Stomach smooth muscle (tissue), 2 donors: ENCODE results near the gene MICAL1.

Experiments used
- H3K27ac ChIP-seq: one replicate; pipeline ENCODE4 v1.7.0; 2013; ENCODE audit warnings: mild to moderate bottlenecking, low read length, inconsistent platforms
- H3K27me3 ChIP-seq, 2 donors: one replicate each; pipeline ENCODE4 v1.7.0; 2013; ENCODE audit warnings: low read length in 2 of 2; ENCODE audit not compliant: insufficient read depth in 2 of 2, control insufficient read depth in 1 of 2
- H3K36me3 ChIP-seq, 2 donors: one replicate each; pipeline ENCODE4 v1.7.0; 2013; ENCODE audit warnings: low read length in 2 of 2; ENCODE audit not compliant: control insufficient read depth in 2 of 2, insufficient read depth in 2 of 2
- H3K4me1 ChIP-seq: one replicate; pipeline ENCODE4 v1.7.0; 2013; ENCODE audit warnings: low read length; ENCODE audit not compliant: control insufficient read depth, insufficient read depth
- H3K4me3 ChIP-seq, 2 donors: one replicate each; pipeline ENCODE4 v1.7.0; 2013; ENCODE audit warnings: low read length in 2 of 2
- H3K9ac ChIP-seq, 2 donors: one replicate each; pipeline ENCODE4 v1.7.0; 2013; ENCODE audit warnings: low read length in 2 of 2, mild to moderate bottlenecking in 1 of 2
- H3K9me3 ChIP-seq, 2 donors: one replicate each; pipeline ENCODE4 v1.7.0; 2013; ENCODE audit warnings: low read length in 2 of 2; ENCODE audit not compliant: control insufficient read depth in 2 of 2
- donor health status: healthy.
- donor health status: Pancreatic carcinoma.

Gene MICAL1

GRCh38 chr6:109443425-109443950 is 12.1 kb downstream of the MICAL1 start:
- peaks cover 27% of the 10 kb centered on the region for H3K4me1 ChIP-seq
- no peaks in the 10 kb centered on the region for H3K36me3 ChIP-seq
- H3K9me3 ChIP-seq: no peaks in the 10 kb centered on the region
- no peak overlapping the region for H3K27ac ChIP-seq
- no peak overlapping the region for H3K9ac ChIP-seq
- H3K27me3 ChIP-seq: no peaks in the 10 kb centered on the region
- H3K4me3 ChIP-seq: no peak overlapping the region

GRCh38 chr6:109442393-109442924 is 13.1 kb downstream of the MICAL1 start:
- Histone ChIP-seq H3K36me3 (no peaks in the 10 kb centered on the region), H3K9ac (no peak overlapping the region), H3K4me1 (peaks cover 27% of the 10 kb centered on the region), H3K4me3 (peak overlapping the region in 1 of 2 donors; percentile 88), H3K9me3 (no peaks in the 10 kb centered on the region), H3K27ac (no peak overlapping the region), H3K27me3 (no peaks in the 10 kb centered on the region)

- Histone ChIP-seq H3K27me3 (no peaks in the 10 kb centered on the region), H3K4me3 (peak overlapping the region; percentile 75 to 88), H3K9ac (peak overlapping the region; percentile 50 to 74), H3K9me3 (no peaks in the 10 kb centered on the region), H3K27ac (peak overlapping the region; percentile 62), H3K36me3 (no peaks in the 10 kb centered on the region), H3K4me1 (peaks cover 27% of the 10 kb centered on the region)
These were observed 14.3 kb downstream of the MICAL1 start for GRCh38 chr6:109441069-109441816.

GRCh38 chr6:109440331-109441068 is 15.1 kb downstream of the MICAL1 start, which contains the start of the genes PPIL6 and SMPD2:
Gene PPIL6, minus strand, starts transcription at chr6:109440628. Its CDS starts 38 bp downstream, at chr6:109440590.
Gene SMPD2, plus strand, starts transcription at chr6:109440724. Its CDS starts 398 bp downstream, at chr6:109441122.
- Histone ChIP-seq H3K4me3 (peak within 1 kb of the TSS; percentile 75 to 88), H3K27me3 (no peaks in the 10 kb centered on the region), H3K9ac (peak within 1 kb of the TSS; percentile 50 to 74), H3K4me1 (peaks cover 27% of the 10 kb centered on the region), H3K36me3 (no peaks in the 10 kb centered on the region), H3K9me3 (no peaks in the 10 kb centered on the region), H3K27ac (peak within 1 kb of the TSS; percentile 62)

- no peaks in the 10 kb centered on the region for H3K9me3 ChIP-seq
- H3K4me3 ChIP-seq: no peak overlapping the region
- no peak overlapping the region for H3K9ac ChIP-seq
- no peaks in the 10 kb centered on the region for H3K36me3 ChIP-seq
- peaks cover 8% of the 10 kb centered on the region for H3K4me1 ChIP-seq
- no peaks in the 10 kb centered on the region for H3K27me3 ChIP-seq
- H3K27ac ChIP-seq: no peak overlapping the region
These were observed 19.5 kb downstream of the MICAL1 start for GRCh38 chr6:109436041-109436440.

- H3K9me3 ChIP-seq: no peaks in the 10 kb centered on the region
- no peak overlapping the region for H3K27ac ChIP-seq
- no peak overlapping the region for H3K9ac ChIP-seq
- H3K4me1 ChIP-seq: no peaks in the 10 kb centered on the region
- no peaks in the 10 kb centered on the region for H3K36me3 ChIP-seq
- no peak overlapping the region for H3K4me3 ChIP-seq
- H3K27me3 ChIP-seq: no peaks in the 10 kb centered on the region
These were observed 21.1 kb downstream of the MICAL1 start for GRCh38 chr6:109434456-109434855.

- no peaks in the 10 kb centered on the region for H3K27me3 ChIP-seq
- no peak overlapping the region for H3K27ac ChIP-seq
- H3K9ac ChIP-seq: no peak overlapping the region
- no peaks in the 10 kb centered on the region for H3K36me3 ChIP-seq
- H3K9me3 ChIP-seq: no peaks in the 10 kb centered on the region
- H3K4me3 ChIP-seq: no peak overlapping the region
- H3K4me1 ChIP-seq: no peaks in the 10 kb centered on the region
These were observed 26.1 kb downstream of the MICAL1 start for GRCh38 chr6:109429496-109429895.

- H3K9ac ChIP-seq: no peak overlapping the region
- H3K27ac ChIP-seq: no peak overlapping the region
- no peaks in the 10 kb centered on the region for H3K27me3 ChIP-seq
- H3K4me3 ChIP-seq: peak overlapping the region in 1 of 2 donors; percentile 29
- no peaks in the 10 kb centered on the region for H3K36me3 ChIP-seq
- no peaks in the 10 kb centered on the region for H3K4me1 ChIP-seq
- H3K9me3 ChIP-seq: no peaks in the 10 kb centered on the region
These were observed 26.6 kb downstream of the MICAL1 start for GRCh38 chr6:109428889-109429477.

- H3K9ac ChIP-seq: no peak overlapping the region
- H3K27me3 ChIP-seq: no peaks in the 10 kb centered on the region
- H3K27ac ChIP-seq: no peak overlapping the region
- H3K9me3 ChIP-seq: no peaks in the 10 kb centered on the region
- H3K4me3 ChIP-seq: no peak overlapping the region
- H3K4me1 ChIP-seq: no peaks in the 10 kb centered on the region
- H3K36me3 ChIP-seq: no peaks in the 10 kb centered on the region
These were observed 30.6 kb downstream of the MICAL1 start for GRCh38 chr6:109424946-109425345.

- no peak overlapping the region for H3K9ac ChIP-seq
These were observed 34.4 kb downstream of the MICAL1 start for GRCh38 chr6:109421184-109421583.

More at GRCh38 chr6:109421184-109421583, 34.4 kb downstream of the MICAL1 start:
- no peak overlapping the region for H3K27ac ChIP-seq
- no peaks in the 10 kb centered on the region for H3K27me3 ChIP-seq
- H3K4me3 ChIP-seq: no peak overlapping the region
- H3K4me1 ChIP-seq: no peaks in the 10 kb centered on the region
- peaks cover 0 to 2% of the 10 kb centered on the region in 2 donors for H3K36me3 ChIP-seq
- H3K9me3 ChIP-seq: no peaks in the 10 kb centered on the region
